SH-SY5Y (cell line): ENCODE results near the gene RPS29.

Experiments used
- GATA2 ChIP-seq: IDR thresholded peaks from 2 replicates; pipeline ENCODE4 v1.6.1; 2011; ENCODE audit warnings: mild to moderate bottlenecking, low read depth, low read length
- GATA3 ChIP-seq: IDR thresholded peaks from 2 replicates; pipeline ENCODE4 v1.6.1; 2011; ENCODE audit warnings: low read depth, mild to moderate bottlenecking, low read length, moderate library complexity

DNA sequence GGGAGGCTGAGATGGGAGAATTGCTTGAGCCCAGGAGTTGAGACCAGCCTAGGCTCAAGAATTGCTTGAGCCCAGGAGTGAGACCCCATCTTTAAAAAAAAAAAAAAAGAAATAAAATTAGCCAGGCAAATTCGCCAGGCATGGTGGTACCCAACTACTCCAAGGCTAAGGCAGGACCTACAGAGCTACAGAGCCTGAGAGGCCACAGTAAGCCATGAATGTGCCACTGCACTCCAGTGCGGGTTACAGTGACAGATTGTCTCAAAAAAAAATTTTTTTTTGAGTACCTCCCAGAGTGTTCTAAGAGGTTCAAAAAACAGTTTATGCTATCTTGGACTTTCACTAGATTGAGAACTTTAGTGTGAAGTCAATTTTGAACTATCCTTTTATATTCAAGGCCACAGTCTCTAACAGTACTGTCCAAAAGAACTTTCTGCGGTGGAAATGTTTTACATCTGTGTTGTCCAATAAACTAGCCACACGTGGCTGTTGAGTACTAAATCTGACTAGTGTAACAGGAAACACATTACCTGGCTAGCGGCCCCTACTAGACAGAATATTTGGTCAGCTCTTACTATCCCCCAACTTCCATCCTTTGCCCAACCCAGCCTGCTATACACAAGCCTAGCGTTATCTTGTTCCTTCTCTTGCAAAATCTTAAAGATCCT lies 31.8 kb upstream of the RPS29 start:
- TF ChIP-seq GATA2: no peak
- TF ChIP-seq GATA3: no peak
